Ecto neural progenitor cell (in vitro differentiated cells): ENCODE results near the gene SNF8.

Source experiments
- DNase-seq: peaks from one replicate; pipeline ENCODE4 v3.0.0-alpha.2; 2018; ENCODE audit warnings: low spot score

The SNF8 gene

DNA sequence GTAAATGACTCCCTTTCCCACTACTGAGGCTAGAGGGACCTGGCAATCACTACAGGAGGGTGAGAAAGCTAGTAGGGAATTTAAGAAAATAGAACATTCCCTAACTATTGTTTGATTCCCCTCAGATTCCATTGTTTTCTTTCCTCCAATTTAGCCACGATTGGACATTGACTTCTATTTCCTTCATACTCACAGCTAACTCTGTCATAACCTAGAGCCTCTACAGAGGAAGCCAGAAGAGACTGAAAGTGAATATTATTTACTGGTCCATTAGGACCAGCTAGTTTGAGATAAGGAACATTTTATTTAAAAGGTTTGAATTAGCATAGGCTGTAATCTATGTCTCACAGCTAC is 14.9 kb downstream of the SNF8 start:
- DNase-seq: no peak

DNA sequence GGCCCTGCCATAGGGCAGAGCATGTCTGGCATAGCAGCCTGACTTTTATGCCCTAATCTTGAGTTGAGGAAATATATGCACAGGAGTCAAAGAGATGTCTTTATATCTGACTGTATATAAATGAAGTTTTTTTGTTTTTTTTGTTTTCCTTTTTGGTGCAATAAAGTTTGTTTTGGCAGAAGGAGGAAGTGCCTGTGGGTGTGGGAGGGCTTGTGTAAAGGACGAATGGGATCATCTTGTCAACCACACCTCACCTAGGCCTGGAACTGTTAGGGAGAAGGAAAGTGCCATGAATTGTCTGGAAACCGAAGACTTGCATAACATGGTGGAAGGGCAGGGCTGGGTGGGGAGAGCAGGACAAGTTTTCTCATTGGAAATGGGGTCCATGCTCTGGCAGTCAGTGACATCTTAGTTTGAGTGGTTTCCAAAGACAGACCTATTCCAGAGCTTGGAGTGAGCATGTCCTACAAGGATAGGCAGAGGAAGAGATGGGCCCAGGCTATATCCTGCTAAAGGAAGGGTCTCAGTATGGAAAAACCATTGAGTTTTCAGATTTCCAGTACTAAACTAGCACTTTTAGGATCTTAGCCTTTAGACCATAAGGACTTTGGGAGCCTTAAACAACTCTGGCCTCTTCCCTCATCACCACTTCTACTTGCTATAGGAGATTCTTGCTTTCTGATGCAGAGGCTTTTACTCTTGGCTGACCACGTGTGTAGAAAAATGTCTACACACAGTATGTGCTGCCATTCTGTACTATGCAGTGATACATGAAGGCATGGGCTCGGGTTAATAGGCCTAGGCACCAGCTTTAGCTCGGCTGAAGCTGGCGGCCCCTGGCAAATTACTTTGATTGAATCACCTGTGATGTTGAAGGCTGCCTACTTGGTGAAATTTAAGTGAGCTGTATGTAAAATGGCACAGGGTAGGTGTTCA is 15.5 kb downstream of the SNF8 start:
- no peak for DNase-seq

- DNase-seq: no peak
Measured at GRCh38 chr17:48927978-48928745, 16.5 kb downstream of the SNF8 start.

DNA sequence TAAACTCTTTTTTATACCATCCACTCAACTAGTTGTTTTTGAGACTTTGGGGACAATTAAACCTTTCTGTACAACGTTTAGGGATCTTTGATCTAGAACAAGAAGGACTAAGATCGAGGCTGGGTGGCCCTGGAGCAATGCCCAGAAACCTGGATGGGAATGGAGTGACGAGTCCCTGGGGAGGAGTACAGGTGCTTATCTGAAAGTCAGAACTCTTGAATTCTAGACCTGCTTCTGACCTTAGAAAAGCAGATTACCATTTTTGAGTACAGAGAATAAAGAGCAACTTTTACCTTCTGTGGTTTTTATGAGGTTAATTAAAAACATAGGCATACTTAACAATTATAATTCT is 18.7 kb downstream of the SNF8 start:
- DNase-seq: no peak

- no peak for DNase-seq
Measured at GRCh38 chr17:48925251-48925990, 19.2 kb downstream of the SNF8 start.

DNA sequence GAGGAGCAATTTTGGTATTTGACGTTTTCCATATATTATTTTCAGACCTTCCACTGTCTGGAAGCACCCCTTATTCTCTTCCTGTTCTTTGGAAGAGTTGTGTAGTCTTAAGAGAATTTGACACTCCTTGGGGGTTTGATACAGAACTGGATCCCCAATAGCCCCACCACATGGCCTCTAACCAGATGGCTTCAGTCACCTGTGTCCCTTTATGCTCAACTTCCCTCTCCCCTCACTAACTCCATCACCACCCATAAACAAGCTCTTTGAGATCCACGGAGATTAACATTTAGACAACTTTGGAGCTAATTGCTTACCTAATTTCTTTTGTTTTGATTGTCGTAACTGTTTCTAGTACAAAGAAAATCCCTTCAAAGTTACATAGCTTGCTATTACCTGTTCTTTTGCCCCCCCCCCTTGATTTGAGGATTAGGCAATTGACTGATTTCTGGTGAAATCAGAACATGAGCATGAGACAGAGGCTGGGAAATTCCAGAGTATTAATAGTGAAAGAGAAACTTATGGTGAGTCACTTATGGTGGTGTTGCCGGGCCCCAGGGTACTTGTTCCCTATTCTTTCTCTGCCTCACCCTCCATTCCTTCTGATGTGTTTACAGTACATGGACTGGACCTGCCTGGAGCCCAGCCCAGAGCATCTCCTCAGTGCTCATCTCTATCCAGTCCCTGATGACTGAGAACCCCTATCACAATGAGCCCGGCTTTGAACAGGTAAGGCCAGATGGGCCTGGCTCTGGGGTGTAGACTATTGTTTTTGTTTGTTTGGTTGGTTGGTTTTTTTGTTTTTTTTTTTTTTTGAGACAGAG is 29.0 kb downstream of the SNF8 start:
- no peak for DNase-seq

GRCh38 chr17:48912476-48912875 is 32.2 kb downstream of the SNF8 start:
- DNase-seq: no peak

DNA sequence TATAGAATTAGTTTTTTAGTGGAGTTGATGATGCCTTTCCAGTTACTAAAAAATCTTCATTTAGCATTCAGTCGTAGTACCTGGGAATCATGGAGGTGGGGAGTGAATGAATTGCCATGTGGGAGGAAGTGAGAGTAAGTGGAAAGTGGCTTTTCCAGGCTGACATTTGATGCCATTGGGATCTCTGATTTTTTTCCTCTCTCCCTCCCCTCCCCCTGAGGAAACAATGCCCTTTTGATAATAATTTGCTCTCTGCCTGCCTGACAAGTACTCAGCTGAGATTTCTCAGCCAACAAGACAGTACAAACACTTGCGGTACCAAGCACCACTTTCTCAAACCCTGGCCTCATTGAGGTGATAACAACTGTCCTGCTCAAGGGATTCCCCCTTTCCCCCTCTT is 34.3 kb downstream of the SNF8 start:
- no peak for DNase-seq

DNA sequence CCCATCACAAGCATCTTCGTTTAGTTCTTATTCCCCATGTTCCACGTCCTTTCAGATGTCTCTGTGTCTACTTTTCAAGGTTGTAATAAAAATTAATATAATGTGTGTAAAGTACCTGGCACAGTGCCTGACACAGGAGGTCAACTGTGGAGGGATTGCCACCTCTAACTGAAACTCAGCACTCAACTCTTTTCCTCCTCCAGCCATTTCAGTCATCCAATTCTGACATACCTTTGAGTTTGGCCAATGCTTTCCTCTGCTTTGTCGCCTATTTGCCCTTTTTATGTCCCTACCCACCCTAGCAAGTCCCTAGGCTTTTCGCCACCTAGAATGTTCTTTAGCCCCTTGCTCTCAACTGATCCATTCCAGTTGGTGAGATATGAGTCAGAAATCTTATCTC is 34.9 kb downstream of the SNF8 start:
- no peak for DNase-seq

DNA sequence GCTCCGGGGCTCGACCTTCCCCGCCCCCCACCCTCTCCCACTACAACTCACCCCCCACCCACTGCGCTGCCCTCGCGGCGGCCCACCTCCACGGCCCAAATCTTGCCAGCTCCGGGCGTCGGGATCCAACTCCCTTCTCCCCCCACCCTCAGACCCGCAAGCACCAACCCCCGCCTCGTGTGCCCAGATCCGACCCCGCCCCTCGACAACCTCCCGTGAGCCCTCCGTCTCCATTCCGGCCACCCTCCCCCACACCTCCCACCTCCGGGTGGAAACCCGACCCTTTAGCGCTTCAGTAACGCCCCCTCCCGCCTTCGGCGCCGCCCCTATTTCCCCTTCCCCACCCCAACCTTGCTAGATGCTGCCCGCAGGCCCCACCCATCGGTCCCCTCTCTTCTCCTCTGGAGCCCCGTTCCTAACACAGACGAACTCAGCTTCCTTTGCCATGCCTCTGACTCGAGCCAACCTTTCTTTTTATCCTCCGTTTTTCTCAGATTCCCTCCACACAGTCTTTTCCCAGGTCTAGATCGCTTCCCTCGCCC is 35.7 kb downstream of the SNF8 start:
- peak; percentile 98 for DNase-seq

DNA sequence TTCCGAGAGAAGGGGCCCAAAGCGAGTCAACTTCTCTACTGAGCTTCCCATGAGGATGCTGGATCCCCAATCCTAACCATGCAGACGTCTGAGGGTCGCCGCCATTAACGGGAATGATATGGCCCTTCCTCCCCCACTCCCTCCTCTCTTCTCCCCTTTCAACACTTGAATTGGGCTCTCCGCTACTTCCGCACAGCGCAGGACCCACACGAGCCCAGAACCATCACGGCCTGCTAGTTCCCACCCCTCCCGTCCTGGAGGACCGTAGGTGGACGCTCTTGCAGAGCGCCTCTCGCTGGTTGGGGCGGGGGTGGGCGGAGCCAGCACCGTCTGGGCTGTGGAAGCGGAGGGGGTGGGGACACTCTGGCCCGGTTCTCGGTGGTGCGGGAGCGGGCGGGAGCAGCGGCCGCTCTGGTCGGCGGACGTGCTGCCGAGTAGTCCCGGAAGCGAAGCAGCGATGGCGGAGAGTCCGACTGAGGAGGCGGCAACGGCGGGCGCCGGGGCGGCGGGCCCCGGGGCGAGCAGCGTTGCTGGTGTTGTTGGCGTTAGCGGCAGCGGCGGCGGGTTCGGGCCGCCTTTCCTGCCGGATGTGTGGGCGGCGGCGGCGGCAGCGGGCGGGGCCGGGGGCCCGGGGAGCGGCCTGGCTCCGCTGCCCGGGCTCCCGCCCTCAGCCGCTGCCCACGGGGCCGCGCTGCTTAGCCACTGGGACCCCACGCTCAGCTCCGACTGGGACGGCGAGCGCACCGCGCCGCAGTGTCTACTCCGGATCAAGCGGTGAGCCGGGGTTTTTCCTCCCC is 36.4 kb downstream of the SNF8 start, which contains the start of gene UBE2Z:
Gene UBE2Z, plus strand, starts transcription at position 361 of the 797 bp plus-strand sequence. Its CDS starts 97 bp downstream, at position 458.
- DNase-seq: peak; percentile 99

DNA sequence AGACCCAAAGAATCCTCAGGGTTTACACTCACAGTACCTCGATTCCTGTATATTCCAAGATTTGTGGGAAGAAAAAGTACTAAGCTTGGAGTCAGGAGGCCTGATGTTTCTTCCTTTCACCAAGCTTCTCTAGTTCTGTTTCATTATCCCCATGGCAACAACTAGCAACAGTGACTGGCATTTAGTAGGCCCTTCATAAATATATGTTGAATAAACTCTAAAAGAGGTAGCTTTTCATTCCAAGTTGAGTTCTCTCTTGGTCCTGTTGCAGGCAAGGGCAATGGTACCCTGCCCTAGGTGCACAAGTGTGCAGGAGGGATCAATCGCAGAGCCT is 37.0 kb downstream of the SNF8 start:
- no peak for DNase-seq

- no peak for DNase-seq
Measured at GRCh38 chr17:48905987-48906515, 38.6 kb downstream of the SNF8 start.

DNA sequence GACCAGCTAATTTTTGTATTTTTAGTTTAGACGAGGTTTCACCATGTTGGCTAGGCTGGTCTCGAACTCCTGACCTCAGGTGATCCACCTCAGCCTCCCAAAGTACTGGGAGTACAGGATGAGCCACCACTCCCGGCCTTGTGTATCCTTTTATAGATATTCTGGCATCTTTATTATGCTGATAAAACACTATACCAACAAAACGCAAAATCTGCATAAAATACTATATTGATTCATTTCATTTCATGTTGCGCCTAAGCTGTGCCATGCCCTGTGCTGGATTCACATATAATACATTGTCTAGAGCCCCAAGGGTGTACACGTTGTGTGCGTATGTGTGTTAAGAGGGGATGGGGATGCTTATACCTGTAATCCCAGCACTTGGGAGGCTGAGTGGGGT is 40.2 kb downstream of the SNF8 start:
- DNase-seq: no peak

DNA sequence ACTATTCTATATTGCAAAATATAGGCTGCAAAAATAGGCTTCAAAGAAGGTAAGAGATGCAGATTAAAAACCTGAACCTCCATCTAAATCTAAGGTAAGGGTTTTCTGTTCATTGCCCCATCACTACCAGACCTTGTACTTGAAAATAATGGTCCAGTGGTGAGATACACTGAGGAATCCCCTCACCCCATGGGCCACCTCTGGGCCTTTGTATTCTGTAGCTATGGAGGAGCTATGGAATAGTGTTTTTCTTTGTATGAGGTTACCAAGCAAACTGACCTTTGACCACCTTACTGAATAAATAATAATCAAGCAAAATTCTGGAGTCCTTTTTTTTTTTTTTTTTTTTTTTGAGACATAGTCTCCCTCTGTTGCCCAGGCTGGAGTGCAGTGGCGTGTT is 41.2 kb downstream of the SNF8 start:
- DNase-seq: no peak

GRCh38 chr17:48901241-48901640 is 43.4 kb downstream of the SNF8 start:
- DNase-seq: no peak

DNA sequence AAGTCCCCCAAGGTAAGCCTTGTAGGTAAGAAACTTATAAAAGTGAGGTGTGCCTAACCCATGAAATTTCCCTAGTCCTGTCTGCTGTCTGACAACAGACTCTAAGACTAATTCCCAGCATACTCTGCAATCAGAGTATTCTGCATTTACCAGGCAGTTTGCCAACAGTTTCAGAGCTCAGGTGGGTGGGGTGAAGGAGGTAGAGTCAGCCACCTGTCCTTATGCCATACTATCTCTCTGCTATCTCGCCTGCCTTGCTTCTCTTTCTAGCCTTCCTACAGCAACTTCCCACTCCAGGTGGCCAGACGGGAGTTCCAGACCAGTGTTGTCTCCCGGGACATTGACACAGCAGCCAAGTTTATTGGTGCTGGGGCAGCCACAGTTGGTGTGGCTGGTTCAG is 49.8 kb downstream of the SNF8 start:
- DNase-seq: no peak

DNA sequence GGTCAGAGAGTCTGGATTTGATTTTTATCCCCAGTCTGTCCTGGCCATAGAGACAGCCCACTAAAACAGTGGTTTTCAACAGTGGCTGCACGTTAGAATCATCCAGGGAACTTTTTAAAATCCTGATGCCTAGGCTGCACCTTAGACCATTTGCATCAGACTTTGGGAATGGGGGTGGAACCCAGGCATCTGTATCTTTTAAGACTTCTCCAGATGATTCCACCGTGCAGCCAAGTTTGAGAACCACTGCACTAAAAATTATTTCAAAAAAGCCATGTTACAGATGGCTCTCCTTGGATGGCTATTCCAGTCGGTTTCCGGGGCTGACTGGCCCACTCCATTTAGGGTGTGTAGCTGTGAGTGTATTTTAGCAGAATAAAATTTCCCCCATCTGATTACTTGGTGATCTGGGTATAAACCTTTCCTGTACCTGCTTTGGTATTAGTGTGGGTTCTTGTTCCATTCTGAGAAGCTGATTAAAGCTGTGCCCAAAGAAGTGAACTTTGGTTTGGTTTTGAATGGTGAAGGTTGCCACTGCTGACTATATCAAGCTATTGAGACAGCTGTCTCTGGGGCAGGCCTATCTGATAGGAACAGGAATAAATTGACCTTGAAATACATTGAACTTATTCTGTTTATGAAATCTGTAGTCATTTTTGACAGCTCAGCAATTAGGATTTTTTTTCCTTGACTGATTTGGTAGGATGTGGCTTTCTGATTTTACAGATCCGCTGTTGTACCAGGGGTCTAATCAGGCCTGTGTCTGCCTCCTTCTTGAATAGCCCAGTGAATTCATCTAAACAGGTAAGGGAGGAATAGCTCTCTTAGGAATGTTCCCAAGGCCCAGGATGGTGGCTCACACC is 50.8 kb downstream of the SNF8 start:
- DNase-seq: no peak

DNA sequence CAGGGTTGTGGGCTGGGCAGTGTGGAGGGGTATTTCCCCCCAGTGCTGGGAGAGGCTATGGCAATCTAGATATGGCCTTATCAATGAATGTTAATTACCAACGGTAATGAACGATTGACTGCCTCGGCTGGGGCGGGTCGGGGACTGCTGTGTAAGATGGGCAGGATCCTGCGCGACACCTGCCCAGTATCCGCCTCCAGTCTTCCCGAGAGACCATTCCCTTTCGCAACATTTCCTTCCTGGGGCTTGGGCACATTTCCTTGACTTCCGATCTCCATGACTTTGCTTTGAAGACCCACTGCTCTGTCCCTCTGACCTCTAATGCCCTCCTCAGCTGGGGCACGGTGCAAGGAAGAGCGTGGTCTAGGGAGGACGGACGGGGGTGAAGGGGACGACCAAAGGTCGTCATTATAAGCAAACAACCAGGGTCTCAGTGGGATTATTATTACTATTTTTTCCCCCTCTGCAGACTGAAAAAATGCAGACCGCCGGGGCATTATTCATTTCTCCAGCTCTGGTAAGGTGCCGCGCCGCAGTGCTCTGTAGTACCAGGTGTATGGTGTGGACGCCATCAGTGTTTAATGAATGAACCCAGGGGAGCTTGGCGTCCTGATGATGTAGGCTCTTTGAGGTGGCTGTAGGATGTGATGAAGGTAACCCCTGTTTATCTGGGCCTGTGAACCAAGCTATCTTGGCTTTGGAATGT is 51.5 kb downstream of the SNF8 start:
- no peak for DNase-seq
